Measurements from ENCODE around the gene KNDC1.

DNA sequence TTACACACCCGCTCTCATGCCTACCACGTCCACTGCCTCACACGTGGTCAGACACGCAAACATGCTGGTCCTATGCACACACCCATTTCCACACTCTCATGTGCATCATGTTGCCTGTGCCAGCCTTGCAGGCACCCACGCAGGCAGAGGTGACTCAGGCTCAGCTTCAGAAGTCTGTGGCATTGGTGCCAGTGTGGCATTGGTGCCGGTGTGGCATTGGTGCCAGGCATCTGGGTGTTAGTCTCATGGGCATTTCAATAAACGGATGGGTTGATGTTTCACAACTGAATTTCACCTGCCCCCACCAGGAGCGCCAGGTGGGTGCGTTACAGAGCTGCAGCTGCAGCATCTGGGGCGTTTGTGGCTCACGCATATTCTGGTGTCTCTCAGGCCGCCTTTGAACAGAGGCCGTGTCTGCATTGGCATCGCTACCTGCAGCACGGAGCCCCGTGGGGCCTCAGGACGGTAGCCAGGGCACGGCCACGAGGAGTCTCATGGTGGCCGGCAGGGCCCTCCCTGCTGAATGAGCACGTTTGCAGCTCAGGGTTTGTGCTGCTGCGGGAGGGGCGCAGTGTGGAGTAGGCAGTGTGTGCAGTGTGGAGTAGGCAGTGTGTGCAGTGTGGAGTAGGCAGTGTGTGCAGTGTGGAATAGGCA lies 24.7 kb downstream of the KNDC1 start:
- TF ChIP-seq, protein P1, sequence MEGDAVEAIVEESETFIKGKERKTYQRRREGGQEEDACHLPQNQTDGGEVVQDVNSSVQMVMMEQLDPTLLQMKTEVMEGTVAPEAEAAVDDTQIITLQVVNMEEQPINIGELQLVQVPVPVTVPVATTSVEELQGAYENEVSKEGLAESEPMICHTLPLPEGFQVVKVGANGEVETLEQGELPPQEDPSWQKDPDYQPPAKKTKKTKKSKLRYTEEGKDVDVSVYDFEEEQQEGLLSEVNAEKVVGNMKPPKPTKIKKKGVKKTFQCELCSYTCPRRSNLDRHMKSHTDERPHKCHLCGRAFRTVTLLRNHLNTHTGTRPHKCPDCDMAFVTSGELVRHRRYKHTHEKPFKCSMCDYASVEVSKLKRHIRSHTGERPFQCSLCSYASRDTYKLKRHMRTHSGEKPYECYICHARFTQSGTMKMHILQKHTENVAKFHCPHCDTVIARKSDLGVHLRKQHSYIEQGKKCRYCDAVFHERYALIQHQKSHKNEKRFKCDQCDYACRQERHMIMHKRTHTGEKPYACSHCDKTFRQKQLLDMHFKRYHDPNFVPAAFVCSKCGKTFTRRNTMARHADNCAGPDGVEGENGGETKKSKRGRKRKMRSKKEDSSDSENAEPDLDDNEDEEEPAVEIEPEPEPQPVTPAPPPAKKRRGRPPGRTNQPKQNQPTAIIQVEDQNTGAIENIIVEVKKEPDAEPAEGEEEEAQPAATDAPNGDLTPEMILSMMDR (conservative IDR thresholded peaks at IDR 0.05 in 1 of 2, IDR thresholded peaks at IDR 0.05 in 1 of 2; ENCODE audit: extremely low read depth in 1 of 2, insufficient read depth in 1 of 2, low read depth in 1 of 2, low read length in 2 of 2): no peak
- TF ChIP-seq EZH2 (IDR thresholded peaks at IDR 0.05; ENCODE audit: borderline replicate concordance, low read length): no peak
